K562 (cell line): ENCODE data around the gene AFAP1.

Experiments
- BHLHE40 ChIP-seq: IDR thresholded peaks from 2 replicates; pipeline ENCODE4 v1.6.1; 2011; ENCODE audit warnings: low read length, improper control_type of control experiment
- CREB1 ChIP-seq, 2 experiments: sonication (generic) in 1 of 2; formaldehyde crosslinking in 1 of 2; IDR thresholded peaks; 2 replicates each; pipeline versions ENCODE4 v1.6.1 to v1.8.0; 2012 to 2022; ENCODE audit warnings: inconsistent platforms in 1 of 2, mild to moderate bottlenecking in 1 of 2, missing genetic modification reagents in 1 of 2, moderate library complexity in 1 of 2
- POLR2A ChIP-seq: fragments of 450-650 bp; conservative IDR thresholded peaks from 2 replicates; pipeline ENCODE4 v1.6.1; 2016
- POLR2AphosphoS5 ChIP-seq: IDR thresholded peaks from 2 replicates; pipeline ENCODE4 v1.6.1; 2011; ENCODE audit warnings: mild to moderate bottlenecking, low read depth, low read length, moderate library complexity; ENCODE audit not compliant: control insufficient read depth, insufficient read depth
- SMARCE1 ChIP-seq: fragments of 450-650 bp; IDR thresholded peaks from 2 replicates; pipeline ENCODE4 v1.7.1; 2016; ENCODE audit warnings: mild to moderate bottlenecking
- TCF7 ChIP-seq: sonication (generic); IDR thresholded peaks from 2 replicates; pipeline ENCODE4 v1.6.1; 2016; ENCODE audit warnings: antibody characterized with exemption, borderline replicate concordance

DNA sequence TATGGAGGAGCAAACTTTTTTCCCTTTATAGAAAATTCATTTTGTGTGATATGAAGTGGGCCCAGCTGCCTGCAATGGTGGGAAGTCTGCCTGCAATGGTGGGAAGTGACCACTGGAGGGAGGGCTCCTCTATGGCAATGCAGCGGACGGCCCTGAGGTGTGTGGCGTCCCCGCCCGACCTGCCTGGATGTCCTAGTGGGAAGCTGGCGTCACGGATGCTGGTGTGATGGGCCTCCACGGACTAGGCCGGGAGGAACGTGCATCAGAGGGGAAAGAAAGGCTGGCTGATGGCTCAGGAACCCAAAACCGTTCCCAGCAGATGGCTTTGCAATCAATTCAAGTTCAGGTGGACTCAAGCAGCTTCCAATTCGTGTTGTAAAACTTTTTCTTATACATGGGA is 177.9 kb downstream of the AFAP1 start:
- TF ChIP-seq CREB1 (IDR thresholded peaks at IDR 0.05) (no peak), CREB1 (CRISPR knock-in tag; IDR thresholded peaks at IDR 0.05) (no peak), POLR2A (no peak), POLR2AphosphoS5 (no peak), SMARCE1 (no peak), BHLHE40 (no peak), TCF7 (no peak)
